SK-N-MC (cell line): Measurements from ENCODE around the gene FARS2.

Experiments
- EZH2 ChIP-seq: fragments of 200-600 bp; sonication (generic); IDR thresholded peaks from one replicate; pipeline ENCODE4 v1.6.1; 2017; ENCODE audit warnings: antibody characterized with exemption
- FOXP2 ChIP-seq: optimal IDR thresholded peaks from 2 replicates; pipeline ENCODE3; 2011; ENCODE audit warnings: mild to moderate bottlenecking, moderate library complexity; ENCODE audit not compliant: insufficient read depth; ENCODE audit errors: extremely low read length, control extremely low read depth
- POLR2AphosphoS5 ChIP-seq: IDR thresholded peaks from 2 replicates; pipeline ENCODE4 v1.6.1; 2012; ENCODE audit warnings: mild to moderate bottlenecking, low read depth, low read length, borderline replicate concordance

DNA sequence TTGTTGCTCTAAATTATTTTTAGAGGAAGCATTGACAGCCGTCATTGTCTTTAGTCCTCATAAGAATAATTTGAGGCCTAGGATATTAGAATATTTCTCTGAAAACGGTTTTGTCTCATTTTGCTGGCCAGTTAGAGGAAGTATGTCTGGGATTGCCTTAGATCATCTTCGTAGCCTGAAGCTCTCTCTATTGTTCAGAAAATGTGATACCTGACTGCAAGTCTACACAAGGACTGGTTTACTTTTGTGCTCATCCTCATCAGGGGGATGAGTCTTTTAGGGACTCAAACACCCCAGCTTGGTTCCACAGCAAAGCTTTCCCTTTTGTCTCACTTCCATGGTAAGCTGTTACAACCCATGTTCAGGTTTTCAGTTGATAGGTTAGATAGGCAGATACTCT, 141.8 kb downstream of the FARS2 start:
- TF ChIP-seq EZH2 (no peak), POLR2AphosphoS5 (no peak), FOXP2 (no peak)
